Measurements from ENCODE around the gene TXNDC11. TPM values are rescaled to one million over a fixed set of nuclear protein-coding genes. Genes with fewer than 3 reads are reported as not detected.

Gene TXNDC11
- total RNA-seq, 1 donor from 2014 or later = 26.7 TPM

GRCh38 chr16:11699234-11699894, 43.3 kb downstream of the TXNDC11 start:
- Mint-ChIP-seq H3K9me3 (no peaks in the 10 kb centered on the region), H3K27ac (no peak overlapping the region), H3K27me3 (no peaks in the 10 kb centered on the region), H3K4me3 (no peak overlapping the region), H3K4me1 (ENCODE audit: unreplicated experiment) (peaks cover 3% of the 10 kb centered on the region), H3K36me3 (peaks cover 25% of the 10 kb centered on the region)
- TF ChIP-seq CTCF (conservative IDR thresholded peaks at IDR 0.05) = no peak
- DNase-seq (ENCODE audit: extremely low spot score, unreplicated experiment) = no peak

GRCh38 chr16:11698271-11698689, 44.4 kb downstream of the TXNDC11 start:
- Mint-ChIP-seq H3K9me3 (no peaks in the 10 kb centered on the region), H3K27me3 (no peaks in the 10 kb centered on the region), H3K4me1 (ENCODE audit: unreplicated experiment) (peaks cover 3% of the 10 kb centered on the region), H3K4me3 (no peak overlapping the region), H3K36me3 (peaks cover 22% of the 10 kb centered on the region), H3K27ac (peak overlapping the region; percentile 32)
- no peak for TF ChIP-seq CTCF (conservative IDR thresholded peaks at IDR 0.05)
- no peak for DNase-seq (ENCODE audit: extremely low spot score, unreplicated experiment)

GRCh38 chr16:11697319-11697718, 45.3 kb downstream of the TXNDC11 start:
- no peak for TF ChIP-seq CTCF (conservative IDR thresholded peaks at IDR 0.05)
- Mint-ChIP-seq H3K36me3 (peaks cover 23% of the 10 kb centered on the region), H3K4me3 (no peak overlapping the region), H3K4me1 (ENCODE audit: unreplicated experiment) (peaks cover 3% of the 10 kb centered on the region), H3K27ac (no peak overlapping the region), H3K27me3 (no peaks in the 10 kb centered on the region), H3K9me3 (no peaks in the 10 kb centered on the region)
- no peak for DNase-seq (ENCODE audit: extremely low spot score, unreplicated experiment)

- TF ChIP-seq CTCF (conservative IDR thresholded peaks at IDR 0.05) = no peak
- Mint-ChIP-seq H3K27ac (no peak overlapping the region), H3K9me3 (no peaks in the 10 kb centered on the region), H3K4me1 (ENCODE audit: unreplicated experiment) (peaks cover 3% of the 10 kb centered on the region), H3K36me3 (peaks cover 26% of the 10 kb centered on the region), H3K4me3 (no peak overlapping the region), H3K27me3 (no peaks in the 10 kb centered on the region)
- no peak for DNase-seq (ENCODE audit: extremely low spot score, unreplicated experiment)
Observed at GRCh38 chr16:11696266-11697012, 46.2 kb downstream of the TXNDC11 start.

GRCh38 chr16:11692651-11693050, 50.0 kb downstream of the TXNDC11 start:
- H3K27ac Mint-ChIP-seq = no peak overlapping the region
- no peaks in the 10 kb centered on the region for H3K27me3 Mint-ChIP-seq
- peaks cover 6% of the 10 kb centered on the region for H3K4me1 Mint-ChIP-seq (ENCODE audit: unreplicated experiment)
- no peak overlapping the region for H3K4me3 Mint-ChIP-seq
- no peaks in the 10 kb centered on the region for H3K9me3 Mint-ChIP-seq
- no peak for TF ChIP-seq CTCF (conservative IDR thresholded peaks at IDR 0.05)
- no peak for DNase-seq (ENCODE audit: extremely low spot score, unreplicated experiment)
- H3K36me3 Mint-ChIP-seq = peaks cover 34% of the 10 kb centered on the region

Measured in type B pancreatic cell (in vitro differentiated cells).